ENCODE data around the gene ATP2A2.

Gene ATP2A2

DNA sequence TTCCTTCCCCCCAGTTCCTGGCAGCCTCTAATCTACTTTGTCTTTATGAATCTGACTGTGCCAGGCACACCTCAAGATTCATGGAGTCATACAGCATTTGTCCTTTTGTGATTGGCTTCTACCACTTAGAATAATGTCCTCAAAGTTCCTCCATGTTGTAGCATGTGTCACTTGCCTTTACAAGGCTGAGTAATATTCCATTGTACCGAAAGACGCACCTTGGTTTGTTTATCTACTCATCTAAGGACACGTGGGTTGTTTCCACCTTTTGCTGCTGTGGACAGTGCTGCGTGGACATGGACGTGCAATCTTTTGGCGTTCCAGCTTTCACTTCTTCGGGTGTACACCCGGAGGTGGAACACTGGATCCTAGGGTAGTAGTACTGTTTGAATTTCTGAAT, 88.9 kb downstream of the ATP2A2 start:
- no peak for DNase-seq (ENCODE audit: low read depth, low spot score)
- H3K4me3 ChIP-seq (ENCODE audit: low read depth, low read length), result no peak overlapping the region
- TF ChIP-seq, protein P1, sequence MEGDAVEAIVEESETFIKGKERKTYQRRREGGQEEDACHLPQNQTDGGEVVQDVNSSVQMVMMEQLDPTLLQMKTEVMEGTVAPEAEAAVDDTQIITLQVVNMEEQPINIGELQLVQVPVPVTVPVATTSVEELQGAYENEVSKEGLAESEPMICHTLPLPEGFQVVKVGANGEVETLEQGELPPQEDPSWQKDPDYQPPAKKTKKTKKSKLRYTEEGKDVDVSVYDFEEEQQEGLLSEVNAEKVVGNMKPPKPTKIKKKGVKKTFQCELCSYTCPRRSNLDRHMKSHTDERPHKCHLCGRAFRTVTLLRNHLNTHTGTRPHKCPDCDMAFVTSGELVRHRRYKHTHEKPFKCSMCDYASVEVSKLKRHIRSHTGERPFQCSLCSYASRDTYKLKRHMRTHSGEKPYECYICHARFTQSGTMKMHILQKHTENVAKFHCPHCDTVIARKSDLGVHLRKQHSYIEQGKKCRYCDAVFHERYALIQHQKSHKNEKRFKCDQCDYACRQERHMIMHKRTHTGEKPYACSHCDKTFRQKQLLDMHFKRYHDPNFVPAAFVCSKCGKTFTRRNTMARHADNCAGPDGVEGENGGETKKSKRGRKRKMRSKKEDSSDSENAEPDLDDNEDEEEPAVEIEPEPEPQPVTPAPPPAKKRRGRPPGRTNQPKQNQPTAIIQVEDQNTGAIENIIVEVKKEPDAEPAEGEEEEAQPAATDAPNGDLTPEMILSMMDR (IDR thresholded peaks at IDR 0.05; ENCODE audit: low read depth, low read length), result no peak
- in situ Hi-C loops (cut with HindIII; ENCODE audit: low sequenced_read_pairs), result no loop called here

DNA sequence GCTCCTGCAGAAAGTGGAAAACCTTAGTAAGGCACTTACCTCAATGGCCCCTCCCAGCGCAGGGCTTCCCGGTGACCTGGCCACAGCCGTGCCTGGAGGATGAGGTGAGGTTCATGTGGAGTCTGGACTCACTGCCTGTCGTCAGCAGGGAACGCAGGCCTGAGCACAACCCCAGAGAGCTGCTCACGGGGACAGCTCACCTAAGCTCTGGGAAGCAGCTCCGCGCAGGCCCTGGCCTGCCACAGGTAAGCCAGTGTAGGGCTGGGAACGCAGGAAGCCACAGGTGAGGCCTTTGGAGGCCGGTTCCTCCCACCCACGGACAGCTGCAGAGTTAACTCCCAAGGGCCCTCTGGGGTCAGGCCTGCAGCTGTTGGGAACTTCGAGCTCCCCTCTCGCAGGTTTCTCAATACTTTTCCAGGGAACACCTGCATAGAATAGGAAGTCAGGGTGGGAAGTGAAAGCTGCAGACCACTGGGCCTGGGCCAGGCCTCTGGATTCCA, 89.7 kb downstream of the ATP2A2 start:
- H3K4me3 ChIP-seq (ENCODE audit: low read depth, low read length), result no peak overlapping the region
- no peak for DNase-seq (ENCODE audit: low read depth, low spot score)
- in situ Hi-C loops (cut with HindIII; ENCODE audit: low sequenced_read_pairs), result no loop called here
- TF ChIP-seq, protein P1 (IDR thresholded peaks at IDR 0.05; ENCODE audit: low read depth, low read length), result no peak

DNA sequence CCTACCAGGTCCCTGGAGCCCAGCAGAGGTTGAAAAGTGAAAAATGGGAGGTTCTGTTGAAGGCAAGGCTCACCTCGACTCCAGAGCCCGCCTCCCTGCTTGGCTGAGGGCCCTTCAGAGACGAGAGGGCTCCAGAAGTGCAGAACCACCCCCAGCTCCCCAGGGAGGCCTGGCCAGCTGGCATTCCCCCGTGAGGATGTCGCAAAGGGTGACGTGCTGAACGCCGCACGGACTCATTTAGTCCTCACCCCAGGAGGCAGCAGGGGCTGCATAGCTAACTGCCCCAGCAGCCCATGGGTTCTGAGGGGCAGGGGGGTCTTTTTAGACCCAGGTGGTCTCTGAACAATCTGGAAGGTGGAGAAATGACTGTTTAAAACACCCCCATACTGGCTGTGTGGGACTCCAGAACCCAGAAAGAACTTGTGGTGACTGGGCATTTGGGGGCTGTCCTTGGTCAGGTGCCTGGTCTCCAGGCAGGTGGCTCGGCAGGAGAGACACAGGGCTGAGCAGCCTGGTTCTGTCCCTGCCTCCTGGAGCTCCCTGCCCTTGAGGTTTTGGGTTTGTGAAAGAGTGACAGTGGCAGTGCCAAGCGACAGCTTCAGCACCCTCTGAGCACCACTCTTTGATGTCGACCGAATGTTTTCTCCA, 90.5 kb downstream of the ATP2A2 start:
- no peak for DNase-seq (ENCODE audit: low read depth, low spot score)
- H3K4me3 ChIP-seq (ENCODE audit: low read depth, low read length), result no peak overlapping the region
- TF ChIP-seq, protein P1 (IDR thresholded peaks at IDR 0.05; ENCODE audit: low read depth, low read length), result no peak
- in situ Hi-C loops (cut with HindIII; ENCODE audit: low sequenced_read_pairs), result no loop called here

DNA sequence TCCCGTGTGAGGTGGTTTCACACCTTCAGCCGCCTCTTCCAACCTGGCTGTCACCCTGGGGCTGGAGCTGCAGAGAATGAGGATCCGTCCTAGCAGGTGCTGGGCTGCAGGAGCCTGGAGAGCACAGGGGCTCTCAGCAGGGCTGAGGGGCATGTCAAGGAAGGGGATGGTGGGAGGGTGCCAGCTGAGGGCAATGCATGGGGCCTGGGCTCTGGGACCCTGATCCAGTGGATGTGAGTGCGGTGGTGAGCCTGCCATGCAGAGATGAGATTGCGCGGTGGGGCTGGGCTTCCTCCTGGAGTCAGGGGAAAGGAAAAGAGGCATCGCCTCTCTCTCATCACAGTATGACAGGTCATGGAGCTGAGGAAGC, 91.0 kb downstream of the ATP2A2 start:
- no peak for DNase-seq (ENCODE audit: low read depth, low spot score)
- TF ChIP-seq, protein P1 (IDR thresholded peaks at IDR 0.05; ENCODE audit: low read depth, low read length), result no peak
- no peak overlapping the region for H3K4me3 ChIP-seq (ENCODE audit: low read depth, low read length)
- in situ Hi-C loops (cut with HindIII; ENCODE audit: low sequenced_read_pairs), result no loop called here

DNA sequence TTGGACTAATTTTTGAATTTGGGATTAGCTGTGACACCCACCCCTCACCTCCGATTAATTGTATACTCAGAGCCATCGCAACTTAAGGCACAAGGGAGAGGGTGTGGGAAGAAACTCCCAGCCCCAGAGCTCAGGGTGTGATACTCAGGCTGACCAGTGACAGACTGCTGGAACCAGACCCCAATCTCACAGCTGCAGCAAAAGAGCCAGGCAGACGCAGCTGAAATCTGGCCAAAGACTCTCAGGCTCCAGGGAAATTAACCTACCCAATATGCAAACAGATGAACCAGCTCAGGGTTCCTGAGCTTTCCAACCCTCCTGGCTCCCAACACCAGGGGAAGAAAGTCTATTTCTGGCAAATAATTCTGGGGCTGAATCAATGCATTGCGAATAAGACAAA, 92.0 kb downstream of the ATP2A2 start:
- in situ Hi-C loops (cut with HindIII; ENCODE audit: low sequenced_read_pairs), result no loop called here
- H3K4me3 ChIP-seq (ENCODE audit: low read depth, low read length), result no peak overlapping the region
- TF ChIP-seq, protein P1 (IDR thresholded peaks at IDR 0.05; ENCODE audit: low read depth, low read length), result no peak
- DNase-seq (ENCODE audit: low read depth, low spot score), result no peak

DNA sequence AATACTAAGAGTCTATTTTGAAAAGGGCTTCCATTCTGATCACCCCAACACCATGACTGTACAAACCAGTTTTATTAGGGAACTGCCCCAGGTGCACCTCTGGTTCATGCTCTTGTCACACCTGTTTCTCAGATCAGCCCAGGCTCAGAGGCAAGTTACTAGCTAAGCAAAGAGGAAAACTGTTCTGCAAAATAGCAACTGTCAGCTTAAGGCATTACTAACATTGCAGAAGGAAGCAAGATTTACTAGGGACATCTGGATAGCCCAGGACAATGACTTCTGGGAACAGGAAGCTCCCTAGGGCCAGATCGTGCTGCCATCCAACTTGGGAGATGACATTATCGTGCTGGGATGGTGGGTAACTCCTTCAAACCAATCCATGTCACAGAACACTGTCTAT, 92.4 kb downstream of the ATP2A2 start:
- DNase-seq (ENCODE audit: low read depth, low spot score), result no peak
- in situ Hi-C loops (cut with HindIII; ENCODE audit: low sequenced_read_pairs), result no loop called here
- no peak overlapping the region for H3K4me3 ChIP-seq (ENCODE audit: low read depth, low read length)
- TF ChIP-seq, protein P1 (IDR thresholded peaks at IDR 0.05; ENCODE audit: low read depth, low read length), result no peak

Measured in astrocyte of the spinal cord (primary cell).